ENCODE results near the gene CCDC68. TPM values are rescaled to one million over a fixed set of nuclear protein-coding genes. Genes with fewer than 3 reads are reported as not detected.
A peak's percentile ranks its signal among the peaks of the same experiment; 100 is the strongest.

CCDC68 gene
- total and polyA plus RNA-seq, 9 donors: 5.4 to 62.8 (median 11.2) TPM

DNA sequence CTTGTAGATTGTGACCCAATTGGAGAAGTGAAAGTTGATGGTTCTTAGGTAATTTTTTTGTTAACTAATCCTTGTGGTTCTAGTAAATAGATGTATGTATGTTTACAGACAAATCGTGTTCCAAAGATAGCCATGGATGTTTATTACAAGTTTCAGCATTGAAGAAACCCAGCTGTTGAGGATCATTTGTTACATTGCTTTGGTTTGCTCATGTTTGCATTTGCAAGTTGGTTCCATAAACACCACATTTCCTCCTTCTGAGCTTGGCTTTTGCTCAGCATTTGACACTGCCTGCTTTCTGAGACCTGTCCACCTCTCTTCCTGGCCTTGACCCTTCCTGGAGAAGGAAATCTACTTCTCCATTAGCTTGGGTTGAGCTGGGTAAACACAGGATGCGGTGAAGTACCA lies 1.8 kb upstream of the CCDC68 start:
- DNase-seq: peak in 2 of 5 donors; percentile 27 to 34
- H3K9me3 ChIP-seq: no peaks in the 10 kb centered on the region
- H3K27me3 ChIP-seq: no peaks in the 10 kb centered on the region
- H3K4me1 ChIP-seq (ENCODE audit: insufficient read depth): peaks cover 11% of the 10 kb centered on the region
- no peaks in the 10 kb centered on the region for H3K36me3 ChIP-seq
- 8 to 22% (median 18%) methylated on average over 2 of the region's 2 CpGs for WGBS, 3 donors
- H3K4me3 ChIP-seq: no peak overlapping the region
- peak overlapping the region in 1 of 2 donors; percentile 59 for H3K27ac ChIP-seq
- intact Hi-C loops (cut with DNase I): no loop called here
- TF ChIP-seq, protein P1, sequence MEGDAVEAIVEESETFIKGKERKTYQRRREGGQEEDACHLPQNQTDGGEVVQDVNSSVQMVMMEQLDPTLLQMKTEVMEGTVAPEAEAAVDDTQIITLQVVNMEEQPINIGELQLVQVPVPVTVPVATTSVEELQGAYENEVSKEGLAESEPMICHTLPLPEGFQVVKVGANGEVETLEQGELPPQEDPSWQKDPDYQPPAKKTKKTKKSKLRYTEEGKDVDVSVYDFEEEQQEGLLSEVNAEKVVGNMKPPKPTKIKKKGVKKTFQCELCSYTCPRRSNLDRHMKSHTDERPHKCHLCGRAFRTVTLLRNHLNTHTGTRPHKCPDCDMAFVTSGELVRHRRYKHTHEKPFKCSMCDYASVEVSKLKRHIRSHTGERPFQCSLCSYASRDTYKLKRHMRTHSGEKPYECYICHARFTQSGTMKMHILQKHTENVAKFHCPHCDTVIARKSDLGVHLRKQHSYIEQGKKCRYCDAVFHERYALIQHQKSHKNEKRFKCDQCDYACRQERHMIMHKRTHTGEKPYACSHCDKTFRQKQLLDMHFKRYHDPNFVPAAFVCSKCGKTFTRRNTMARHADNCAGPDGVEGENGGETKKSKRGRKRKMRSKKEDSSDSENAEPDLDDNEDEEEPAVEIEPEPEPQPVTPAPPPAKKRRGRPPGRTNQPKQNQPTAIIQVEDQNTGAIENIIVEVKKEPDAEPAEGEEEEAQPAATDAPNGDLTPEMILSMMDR (IDR thresholded peaks at IDR 0.05): no peak
- TF ChIP-seq EP300 (IDR thresholded peaks at IDR 0.05) (no peak), POLR2A (IDR thresholded peaks at IDR 0.05) (no peak)

DNA sequence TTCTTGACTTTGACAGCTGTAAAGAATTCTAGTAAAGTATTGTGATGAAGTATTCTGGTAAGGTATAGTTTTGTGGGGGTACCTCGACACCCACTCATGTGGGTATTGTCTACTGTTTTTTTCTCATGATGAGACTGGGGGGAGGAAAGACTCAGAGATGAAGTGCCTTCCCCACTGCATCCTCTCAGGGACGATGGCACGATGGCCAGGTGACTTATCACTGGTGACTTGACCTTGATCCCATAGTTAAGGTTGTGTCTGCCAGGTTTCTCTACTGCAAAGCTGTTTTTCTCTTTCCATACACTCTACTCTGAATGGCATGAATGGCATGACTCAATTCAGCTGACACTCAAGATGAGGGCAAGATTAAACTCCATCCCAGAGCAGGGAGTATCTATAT lies 936 bp upstream of the CCDC68 start:
- Histone ChIP-seq H3K4me3 (no peak overlapping the region), H3K4me1 (ENCODE audit: insufficient read depth) (peaks cover 10% of the 10 kb centered on the region), H3K27me3 (no peaks in the 10 kb centered on the region), H3K9me3 (no peaks in the 10 kb centered on the region), H3K27ac (peak overlapping the region in 1 of 2 donors; percentile 80), H3K36me3 (no peaks in the 10 kb centered on the region)
- TF ChIP-seq POLR2A (IDR thresholded peaks at IDR 0.05) (no peak), EP300 (IDR thresholded peaks at IDR 0.05) (no peak)
- TF ChIP-seq, protein P1 (IDR thresholded peaks at IDR 0.05): no peak
- 40 to 68% (median 45%) methylated on average over 3 of the region's 3 CpGs for WGBS, 3 donors
- no peak for DNase-seq
- intact Hi-C loops (cut with DNase I): no loop called here

DNA sequence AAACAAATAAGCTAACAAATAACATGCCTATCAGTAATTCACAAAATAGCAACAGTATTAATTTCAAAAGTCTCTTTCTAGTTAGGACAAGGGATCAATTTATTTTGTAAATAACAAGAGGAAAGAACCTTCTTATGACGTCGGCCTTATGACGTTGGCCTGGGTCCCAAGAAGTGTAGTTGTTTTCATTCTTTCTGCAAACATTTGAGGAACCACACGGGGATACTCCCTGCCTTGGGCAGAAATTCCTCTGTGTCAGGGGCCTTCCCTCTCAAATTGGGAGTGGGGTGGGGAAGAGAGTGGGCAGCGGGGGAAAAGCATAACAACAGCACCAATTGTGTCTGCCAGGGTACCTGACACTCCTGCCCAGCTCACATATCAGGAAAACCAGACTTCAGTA lies 1.3 kb downstream of the CCDC68 start:
- Histone ChIP-seq H3K4me3 (peak overlapping the region; percentile 5), H3K27ac (peak overlapping the region; percentile 55 to 80), H3K4me1 (ENCODE audit: insufficient read depth) (peaks cover 10% of the 10 kb centered on the region), H3K9me3 (no peaks in the 10 kb centered on the region), H3K27me3 (no peaks in the 10 kb centered on the region), H3K36me3 (no peaks in the 10 kb centered on the region)
- TF ChIP-seq EP300 (IDR thresholded peaks at IDR 0.05): no peak
- TF ChIP-seq POLR2A (IDR thresholded peaks at IDR 0.05): no peak
- TF ChIP-seq, protein P1 (IDR thresholded peaks at IDR 0.05): no peak
- WGBS, 3 donors: 10 to 22% (median 11%) methylated on average over 5 of the region's 5 CpGs
- intact Hi-C loops (cut with DNase I): no loop called here
- DNase-seq: peak; percentile 35 to 69 (median 59)

DNA sequence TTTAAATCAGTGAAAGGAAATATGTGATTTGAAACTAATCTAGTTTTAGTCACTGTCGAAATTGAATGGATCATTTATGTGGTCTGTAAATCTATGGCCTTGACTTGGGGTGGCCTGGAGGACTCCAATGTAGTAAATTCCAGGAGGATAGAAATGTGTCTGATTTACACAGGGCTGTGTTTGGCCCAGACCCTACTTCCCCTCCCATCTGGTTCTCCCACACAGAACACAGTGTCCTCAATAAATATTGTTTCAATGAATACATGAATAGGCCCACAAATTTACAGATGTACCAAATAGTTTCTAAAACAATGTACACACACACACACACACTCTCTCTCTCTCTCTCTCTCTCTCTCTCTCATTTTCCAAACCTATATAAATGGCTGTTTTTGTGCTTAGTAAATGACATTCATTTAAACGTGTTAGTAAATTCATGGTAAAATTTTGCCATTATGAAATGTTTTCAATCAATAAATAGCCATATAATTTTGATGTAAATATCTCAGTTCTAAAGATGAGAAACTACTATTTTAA lies 1.9 kb downstream of the CCDC68 start:
- Histone ChIP-seq H3K4me3 (no peak overlapping the region), H3K36me3 (no peaks in the 10 kb centered on the region), H3K9me3 (no peaks in the 10 kb centered on the region), H3K27me3 (no peaks in the 10 kb centered on the region), H3K4me1 (ENCODE audit: insufficient read depth) (peaks cover 10% of the 10 kb centered on the region), H3K27ac (peak overlapping the region; percentile 55 to 80)
- TF ChIP-seq POLR2A (IDR thresholded peaks at IDR 0.05) (no peak), EP300 (IDR thresholded peaks at IDR 0.05) (no peak)
- TF ChIP-seq, protein P1 (IDR thresholded peaks at IDR 0.05): no peak
- DNase-seq: peak in 3 of 5 donors; percentile 24 to 47 (median 32)
- intact Hi-C loops (cut with DNase I): no loop called here
- 6 to 12% (median 11%) methylated on average over 2 of the region's 2 CpGs for WGBS, 3 donors
